Stimulated activated CD8-positive, alpha-beta memory T cell treated with anti-CD3 and anti-CD28 coated beads, Interleukin-4, amount 100 ng/mL, for 24 hours (primary cell): ENCODE results near the gene CEP85L.

Source experiments
- DNase-seq: peaks from one replicate; pipeline ENCODE4 v3.0.0-alpha.2; 2020; ENCODE audit warnings: low read depth

The CEP85L gene

GRCh38 chr6:118660218-118660569, 8.8 kb upstream of the CEP85L start:
- peak; percentile 25 for DNase-seq

- DNase-seq, result no peak
Observed at GRCh38 chr6:118659513-118660217, 8.3 kb upstream of the CEP85L start.

GRCh38 chr6:118656847-118657451, 5.6 kb upstream of the CEP85L start:
- no peak for DNase-seq

- DNase-seq, result no peak
Observed at GRCh38 chr6:118652051-118652615, 742 bp upstream of the CEP85L start.

- peak; percentile 33 for DNase-seq
Observed at GRCh38 chr6:118650582-118651281, 659 bp downstream of the CEP85L start.

GRCh38 chr6:118649918-118650581, 1.3 kb downstream of the CEP85L start:
- no peak for DNase-seq

- no peak for DNase-seq
Observed at GRCh38 chr6:118648866-118649554, 2.4 kb downstream of the CEP85L start.

- DNase-seq, result no peak
Observed at GRCh38 chr6:118646977-118647376, 4.4 kb downstream of the CEP85L start.

- DNase-seq, result no peak
Observed at GRCh38 chr6:118645395-118645794, 6.0 kb downstream of the CEP85L start.

GRCh38 chr6:118644007-118644406, 7.4 kb downstream of the CEP85L start:
- no peak for DNase-seq

GRCh38 chr6:118641042-118641441, 10.3 kb downstream of the CEP85L start:
- DNase-seq, result no peak

GRCh38 chr6:118639054-118639964, 12.1 kb downstream of the CEP85L start:
- no peak for DNase-seq

GRCh38 chr6:118638288-118638687, 13.1 kb downstream of the CEP85L start:
- no peak for DNase-seq

- no peak for DNase-seq
Observed at GRCh38 chr6:118635909-118636735, 15.3 kb downstream of the CEP85L start.

GRCh38 chr6:118632359-118632758, 19.0 kb downstream of the CEP85L start:
- no peak for DNase-seq

- DNase-seq, result no peak
Observed at GRCh38 chr6:118630923-118631322, 20.5 kb downstream of the CEP85L start.

GRCh38 chr6:118630067-118630466, 21.3 kb downstream of the CEP85L start:
- no peak for DNase-seq

GRCh38 chr6:118627724-118628123, 23.7 kb downstream of the CEP85L start:
- no peak for DNase-seq

- no peak for DNase-seq
Observed at GRCh38 chr6:118625833-118626232, 25.6 kb downstream of the CEP85L start.
